ENCODE results near the gene KHDC3L.
A peak's percentile ranks its signal among the peaks of the same experiment; 100 is the strongest.
"Not testable (repeated sequence)": the region's sequence is repeated elsewhere in the genome, so short reads cannot be mapped to it uniquely, and the experiment has no call there.

Gene KHDC3L

GRCh38 chr6:73382462-73383113 lies 20.1 kb downstream of the KHDC3L start:
- TF ChIP-seq POU2F2 (IDR thresholded peaks at IDR 0.05; ENCODE audit: low read depth, low read length) = no peak
- no peak for TF ChIP-seq POLR2AphosphoS5 (IDR thresholded peaks at IDR 0.05; ENCODE audit: low read depth, low read length)
- no peak for TF ChIP-seq SPI1 (IDR thresholded peaks at IDR 0.05; ENCODE audit: low read depth, low read length)
- no peak for TF ChIP-seq POLR2A (IDR thresholded peaks at IDR 0.05; ENCODE audit: low read depth, low read length)
- TF ChIP-seq PAX5 (IDR thresholded peaks at IDR 0.05; ENCODE audit: insufficient read depth, low read length, severe bottlenecking) = no peak
- no peak for TF ChIP-seq TAF1 (IDR thresholded peaks at IDR 0.05; ENCODE audit: low read depth, low read length)
- FAIRE-seq = no peak
- no peak for DNase-seq (ENCODE audit: insufficient read length, low spot score)

- FAIRE-seq = peak; percentile 23
- DNase-seq (ENCODE audit: insufficient read length, low spot score) = no peak
- TF ChIP-seq SPI1 (IDR thresholded peaks at IDR 0.05; ENCODE audit: low read depth, low read length) (no peak), POU2F2 (IDR thresholded peaks at IDR 0.05; ENCODE audit: low read depth, low read length) (no peak), PAX5 (IDR thresholded peaks at IDR 0.05; ENCODE audit: insufficient read depth, low read length, severe bottlenecking) (no peak), TAF1 (IDR thresholded peaks at IDR 0.05; ENCODE audit: low read depth, low read length) (no peak), POLR2AphosphoS5 (IDR thresholded peaks at IDR 0.05; ENCODE audit: low read depth, low read length) (no peak), POLR2A (IDR thresholded peaks at IDR 0.05; ENCODE audit: low read depth, low read length) (no peak)
Measured at GRCh38 chr6:73388433-73388799, 26.0 kb downstream of the KHDC3L start.

- peak; percentile 59 for DNase-seq (ENCODE audit: insufficient read length, low spot score)
- peak; percentile 76 for FAIRE-seq
- TF ChIP-seq POLR2AphosphoS5 (IDR thresholded peaks at IDR 0.05; ENCODE audit: low read depth, low read length) = no peak
- no peak for TF ChIP-seq POLR2A (IDR thresholded peaks at IDR 0.05; ENCODE audit: low read depth, low read length)
- no peak for TF ChIP-seq TAF1 (IDR thresholded peaks at IDR 0.05; ENCODE audit: low read depth, low read length)
- TF ChIP-seq PAX5 (IDR thresholded peaks at IDR 0.05; ENCODE audit: insufficient read depth, low read length, severe bottlenecking) = no peak
- no peak for TF ChIP-seq POU2F2 (IDR thresholded peaks at IDR 0.05; ENCODE audit: low read depth, low read length)
- TF ChIP-seq SPI1 (IDR thresholded peaks at IDR 0.05; ENCODE audit: low read depth, low read length) = peak; percentile 21; the same call in 1 of the 2 replicates
Measured at GRCh38 chr6:73388800-73389512, 26.5 kb downstream of the KHDC3L start.

- no peak for DNase-seq (ENCODE audit: insufficient read length, low spot score)
- no peak for FAIRE-seq
- no peak for TF ChIP-seq PAX5 (IDR thresholded peaks at IDR 0.05; ENCODE audit: insufficient read depth, low read length, severe bottlenecking)
- TF ChIP-seq POU2F2 (IDR thresholded peaks at IDR 0.05; ENCODE audit: low read depth, low read length) = no peak
- no peak for TF ChIP-seq SPI1 (IDR thresholded peaks at IDR 0.05; ENCODE audit: low read depth, low read length)
- no peak for TF ChIP-seq POLR2A (IDR thresholded peaks at IDR 0.05; ENCODE audit: low read depth, low read length)
- TF ChIP-seq TAF1 (IDR thresholded peaks at IDR 0.05; ENCODE audit: low read depth, low read length) = no peak
- TF ChIP-seq POLR2AphosphoS5 (IDR thresholded peaks at IDR 0.05; ENCODE audit: low read depth, low read length) = no peak
Measured at GRCh38 chr6:73389854-73390253, 27.4 kb downstream of the KHDC3L start.

GRCh38 chr6:73391675-73392074 lies 29.2 kb downstream of the KHDC3L start:
- no peak for DNase-seq (ENCODE audit: insufficient read length, low spot score)
- no peak for FAIRE-seq
- TF ChIP-seq POLR2AphosphoS5 (IDR thresholded peaks at IDR 0.05; ENCODE audit: low read depth, low read length) (no peak), PAX5 (IDR thresholded peaks at IDR 0.05; ENCODE audit: insufficient read depth, low read length, severe bottlenecking) (no peak), POLR2A (IDR thresholded peaks at IDR 0.05; ENCODE audit: low read depth, low read length) (no peak), TAF1 (IDR thresholded peaks at IDR 0.05; ENCODE audit: low read depth, low read length) (no peak), SPI1 (IDR thresholded peaks at IDR 0.05; ENCODE audit: low read depth, low read length) (no peak), POU2F2 (IDR thresholded peaks at IDR 0.05; ENCODE audit: low read depth, low read length) (no peak)

GRCh38 chr6:73392188-73392587 lies 29.7 kb downstream of the KHDC3L start:
- DNase-seq (ENCODE audit: insufficient read length, low spot score) = not testable (repeated sequence)

GRCh38 chr6:73393278-73393677 lies 30.8 kb downstream of the KHDC3L start:
- FAIRE-seq = no peak
- TF ChIP-seq PAX5 (IDR thresholded peaks at IDR 0.05; ENCODE audit: insufficient read depth, low read length, severe bottlenecking) (no peak), POU2F2 (IDR thresholded peaks at IDR 0.05; ENCODE audit: low read depth, low read length) (no peak), POLR2AphosphoS5 (IDR thresholded peaks at IDR 0.05; ENCODE audit: low read depth, low read length) (no peak), TAF1 (IDR thresholded peaks at IDR 0.05; ENCODE audit: low read depth, low read length) (no peak), SPI1 (IDR thresholded peaks at IDR 0.05; ENCODE audit: low read depth, low read length) (no peak), POLR2A (IDR thresholded peaks at IDR 0.05; ENCODE audit: low read depth, low read length) (no peak)
- DNase-seq (ENCODE audit: insufficient read length, low spot score) = no peak

More at GRCh38 chr6:73392188-73392587, 29.7 kb downstream of the KHDC3L start:
- not testable (repeated sequence) for FAIRE-seq

- TF ChIP-seq POLR2AphosphoS5 (IDR thresholded peaks at IDR 0.05; ENCODE audit: low read depth, low read length) (no peak), SPI1 (IDR thresholded peaks at IDR 0.05; ENCODE audit: low read depth, low read length) (no peak), POU2F2 (IDR thresholded peaks at IDR 0.05; ENCODE audit: low read depth, low read length) (no peak), TAF1 (IDR thresholded peaks at IDR 0.05; ENCODE audit: low read depth, low read length) (no peak), PAX5 (IDR thresholded peaks at IDR 0.05; ENCODE audit: insufficient read depth, low read length, severe bottlenecking) (no peak), POLR2A (IDR thresholded peaks at IDR 0.05; ENCODE audit: low read depth, low read length) (no peak)
- FAIRE-seq = no peak
- DNase-seq (ENCODE audit: insufficient read length, low spot score) = no peak
Measured at GRCh38 chr6:73394577-73395354, 32.3 kb downstream of the KHDC3L start, which contains the start of gene DDX43. Gene DDX43 (plus strand): TSS chr6:73394828. CDS start chr6:73394906, 78 bp downstream.

GRCh38 chr6:73395875-73396274 lies 33.4 kb downstream of the KHDC3L start:
- DNase-seq (ENCODE audit: insufficient read length, low spot score) (no peak), FAIRE-seq (no peak)
- TF ChIP-seq TAF1 (IDR thresholded peaks at IDR 0.05; ENCODE audit: low read depth, low read length) (no peak), POU2F2 (IDR thresholded peaks at IDR 0.05; ENCODE audit: low read depth, low read length) (no peak), POLR2A (IDR thresholded peaks at IDR 0.05; ENCODE audit: low read depth, low read length) (no peak), SPI1 (IDR thresholded peaks at IDR 0.05; ENCODE audit: low read depth, low read length) (no peak), POLR2AphosphoS5 (IDR thresholded peaks at IDR 0.05; ENCODE audit: low read depth, low read length) (no peak), PAX5 (IDR thresholded peaks at IDR 0.05; ENCODE audit: insufficient read depth, low read length, severe bottlenecking) (no peak)

All from GM12891 (cell line).